EH (cell line): ENCODE measurements around the gene GALK1.
A peak's percentile ranks its signal among the peaks of the same experiment; 100 is the strongest.
"Not testable (repeated sequence)": the region's sequence is repeated elsewhere in the genome, so short reads cannot be mapped to it uniquely, and the experiment has no call there.

ENCODE experiments used
- DNase-seq: peaks from one replicate; pipeline ENCODE4 v3.0.0-alpha.2; 2015; ENCODE audit warnings: low read depth

The GALK1 gene

DNA sequence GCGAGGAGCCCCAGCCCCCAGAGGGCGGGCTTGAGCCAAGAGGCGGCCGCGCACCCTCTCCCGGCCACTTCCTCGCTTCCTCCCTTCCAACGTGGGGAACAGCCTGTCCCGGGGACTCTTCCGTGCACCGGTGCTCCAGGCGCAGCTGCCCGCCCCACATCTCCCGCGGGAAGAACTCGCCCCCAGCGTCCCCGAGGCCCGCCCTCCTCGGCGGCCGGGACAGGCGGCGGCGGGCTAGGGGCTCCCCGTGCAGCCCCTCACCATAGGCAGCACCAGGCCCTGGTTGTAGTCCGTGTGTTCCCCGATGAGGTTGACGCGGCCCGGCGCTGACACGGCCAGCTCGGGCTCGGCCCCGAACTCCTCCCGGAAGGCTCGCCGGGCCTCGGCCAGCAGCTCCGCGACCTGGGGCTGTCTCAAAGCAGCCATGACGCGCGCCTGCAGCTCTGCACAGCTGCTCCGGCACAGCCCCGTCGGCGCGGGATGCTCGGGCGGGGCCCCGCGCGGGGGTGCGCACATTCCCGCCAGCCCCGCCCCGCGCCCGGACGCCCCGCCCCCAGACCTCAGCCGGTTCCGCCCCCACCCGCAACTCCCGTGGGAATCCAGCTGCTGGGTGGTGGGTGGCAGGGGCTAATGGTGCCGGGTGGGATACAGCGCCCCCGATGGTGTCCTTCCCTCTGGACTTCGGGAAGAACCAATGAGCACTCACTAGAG is at the start of gene GALK1:
TSS of gene GALK1 (minus strand) at position 482 of the 711 bp plus-strand sequence. CDS start at position 426, 56 bp downstream.
- DNase-seq, result peak; percentile 75

DNA sequence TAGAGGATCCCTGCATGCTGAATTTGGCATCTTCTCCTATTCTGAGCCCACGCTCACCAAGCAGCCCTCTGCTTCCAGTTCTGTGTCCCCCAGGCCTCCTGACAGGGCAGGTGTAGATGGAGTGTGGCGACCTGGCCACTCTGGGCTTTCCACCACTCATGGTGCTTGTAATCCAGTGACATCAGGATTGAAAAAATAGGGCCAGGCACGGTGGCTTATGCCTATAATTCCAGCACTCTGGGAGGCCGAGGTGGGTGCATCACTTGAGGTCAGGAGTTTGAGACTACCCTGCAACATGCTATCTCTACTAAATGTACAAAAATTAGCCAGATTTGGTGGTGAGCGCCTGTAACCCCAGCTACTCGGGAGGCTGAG is 49.0 kb upstream of the GALK1 start:
- DNase-seq, result no peak

DNA sequence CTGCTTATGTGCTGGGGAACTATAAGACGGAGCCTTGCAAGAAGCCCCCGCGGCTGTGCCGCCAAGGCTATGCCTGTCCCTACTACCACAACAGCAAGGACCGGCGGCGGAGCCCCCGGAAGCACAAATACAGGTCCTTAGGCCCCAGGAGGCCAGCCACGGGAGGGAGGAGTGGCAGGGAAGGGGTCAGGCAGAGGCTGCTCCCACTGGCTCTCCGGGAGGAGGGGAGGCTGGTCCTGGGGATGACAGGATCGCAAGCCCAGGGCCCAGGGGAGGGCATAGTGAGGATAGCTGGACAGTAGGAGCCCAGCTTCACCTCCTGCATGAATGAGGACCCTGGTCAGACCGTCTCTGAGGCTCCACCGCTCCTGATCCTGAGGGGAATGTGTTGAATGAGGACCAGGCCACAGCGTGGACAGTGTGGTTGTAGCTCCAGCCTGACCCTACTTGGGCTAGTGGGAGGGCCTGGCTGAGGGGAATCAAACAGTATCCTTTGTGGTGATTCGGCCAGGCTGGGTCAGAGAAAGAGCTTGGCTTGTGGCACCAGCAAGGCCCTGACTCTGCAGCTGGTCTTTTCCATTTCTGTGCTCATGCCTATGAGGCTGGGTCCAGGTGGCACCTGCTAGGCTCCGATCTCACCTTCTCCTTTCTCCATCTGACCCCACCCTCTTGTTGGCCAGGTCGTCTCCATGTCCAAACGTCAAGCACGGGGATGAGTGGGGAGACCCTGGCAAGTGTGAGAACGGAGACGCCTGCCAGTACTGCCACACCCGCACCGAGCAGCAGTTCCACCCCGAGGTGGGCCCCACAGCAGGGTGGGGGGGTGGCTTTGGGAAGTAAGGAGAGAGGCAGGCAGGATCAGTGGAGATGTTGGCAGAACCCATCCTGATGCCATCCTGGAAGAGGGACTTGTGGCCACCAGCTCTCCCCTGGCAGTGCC is 48.4 kb upstream of the GALK1 start:
- DNase-seq, result no peak

DNA sequence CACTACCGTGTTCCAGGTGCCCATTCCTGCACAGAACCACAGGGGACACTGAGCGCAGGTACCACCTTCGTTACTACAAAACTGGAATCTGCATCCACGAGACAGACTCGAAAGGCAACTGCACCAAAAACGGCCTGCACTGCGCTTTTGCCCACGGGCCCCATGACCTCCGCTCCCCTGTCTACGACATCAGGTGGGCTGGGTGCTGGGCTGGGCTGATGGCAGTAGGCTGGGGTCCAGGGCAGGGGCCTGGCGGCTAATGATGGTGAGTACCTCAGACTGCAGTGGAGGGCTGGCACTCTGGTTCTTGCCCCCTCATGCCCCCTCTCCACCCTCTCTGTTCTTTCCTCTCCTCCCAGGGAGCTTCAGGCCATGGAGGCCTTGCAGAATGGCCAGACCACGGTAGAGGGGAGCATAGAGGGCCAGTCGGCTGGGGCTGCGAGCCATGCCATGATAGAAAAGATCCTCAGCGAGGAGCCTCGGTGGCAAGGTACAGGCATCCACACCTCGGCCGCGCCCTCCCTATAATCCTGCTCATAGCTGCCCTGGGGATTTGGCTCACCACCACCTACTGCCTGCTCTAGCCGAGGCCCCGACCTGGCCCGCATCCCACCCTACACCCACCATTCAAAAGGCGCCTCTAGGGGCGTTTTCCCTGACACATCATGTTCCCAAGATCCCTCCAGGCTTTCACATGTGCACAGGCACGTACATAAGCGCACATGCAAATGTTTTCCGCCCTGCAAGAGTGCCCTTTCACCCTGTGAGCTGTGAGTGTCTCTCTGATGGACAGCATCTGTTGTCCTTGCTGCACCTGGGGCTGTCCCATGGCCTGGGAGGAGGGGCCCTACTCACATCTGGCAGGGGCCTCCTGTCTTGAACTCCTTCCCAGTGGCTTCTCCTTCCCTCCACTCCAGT is 47.4 kb upstream of the GALK1 start:
- DNase-seq, result no peak

DNA sequence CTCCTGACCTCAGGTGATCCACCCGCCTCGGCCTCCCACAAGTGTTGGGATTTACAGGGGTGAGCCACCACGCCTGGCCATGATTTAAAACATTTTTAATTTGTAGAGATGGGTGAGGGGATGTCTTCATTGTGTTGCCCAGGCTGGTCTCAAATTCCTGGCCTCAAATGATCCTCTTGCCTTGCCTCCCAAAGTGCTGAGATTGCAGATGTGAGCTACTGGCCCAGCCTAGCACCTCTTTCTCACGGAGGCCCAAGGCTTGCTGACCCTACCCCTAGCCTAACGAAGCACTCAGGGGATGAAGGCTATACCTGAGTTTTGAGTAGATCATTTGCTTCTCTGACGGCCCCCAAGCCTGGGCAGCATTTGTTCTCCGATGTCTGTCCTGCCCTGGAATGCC is 46.2 kb upstream of the GALK1 start:
- no peak for DNase-seq

DNA sequence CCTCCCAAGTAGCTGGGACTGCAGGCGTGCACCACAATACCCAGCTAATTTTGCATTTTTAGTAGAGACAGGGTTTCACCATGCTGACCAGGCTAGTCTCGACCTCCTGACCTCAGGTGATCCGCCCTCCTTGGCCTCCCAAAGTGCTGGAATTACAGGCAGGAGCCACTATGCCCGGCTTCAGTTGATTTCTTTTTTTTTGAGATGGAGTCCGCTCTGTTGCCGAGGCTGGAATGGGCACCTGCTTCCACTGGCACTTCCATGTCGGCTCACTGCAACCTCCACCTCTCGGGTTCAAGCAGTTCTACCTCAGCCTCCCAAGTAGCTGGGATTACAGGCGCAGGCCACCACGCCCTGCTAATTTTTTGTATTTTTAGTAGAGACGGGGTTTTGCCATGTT is 45.8 kb upstream of the GALK1 start:
- not testable (repeated sequence) for DNase-seq

DNA sequence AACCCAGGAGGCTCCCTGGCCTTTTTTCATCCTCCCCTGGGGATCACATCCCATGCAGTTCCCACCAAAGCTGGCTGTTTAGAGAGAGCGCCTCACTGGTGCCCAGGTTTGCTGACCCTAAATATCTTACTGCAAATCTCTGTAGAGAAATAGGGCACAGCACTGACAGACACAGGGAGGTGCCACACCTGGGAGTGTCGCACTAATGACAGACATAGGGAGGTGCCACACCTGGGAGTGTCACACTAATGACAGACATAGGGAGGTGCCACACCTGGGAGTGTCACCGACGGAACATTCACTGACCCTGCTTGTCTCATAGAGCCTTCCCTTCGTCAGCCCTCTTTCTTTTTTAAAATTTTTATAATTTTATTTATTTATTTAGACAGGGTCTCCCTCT is 45.2 kb upstream of the GALK1 start:
- DNase-seq, result no peak

DNA sequence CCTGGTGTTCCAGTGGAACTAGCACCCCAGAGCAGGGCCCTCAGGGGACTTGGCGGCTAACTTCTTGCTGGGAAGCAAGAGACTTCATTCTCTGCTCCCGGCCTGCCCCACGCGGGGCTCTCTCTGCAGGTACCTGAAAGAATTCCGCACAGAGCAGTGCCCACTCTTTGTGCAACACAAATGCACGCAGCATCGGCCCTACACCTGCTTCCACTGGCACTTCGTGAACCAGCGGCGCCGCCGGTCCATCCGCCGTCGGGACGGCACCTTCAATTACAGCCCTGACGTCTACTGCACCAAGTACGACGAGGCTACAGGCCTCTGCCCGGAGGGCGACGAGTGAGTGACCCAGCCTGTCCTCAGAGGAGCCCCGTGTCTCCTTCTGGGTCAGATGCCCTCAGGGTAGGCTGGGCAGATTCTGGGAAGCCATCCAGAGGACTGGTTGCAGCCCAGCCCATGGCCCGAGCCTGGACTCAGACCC is 44.7 kb upstream of the GALK1 start:
- DNase-seq, result no peak

DNA sequence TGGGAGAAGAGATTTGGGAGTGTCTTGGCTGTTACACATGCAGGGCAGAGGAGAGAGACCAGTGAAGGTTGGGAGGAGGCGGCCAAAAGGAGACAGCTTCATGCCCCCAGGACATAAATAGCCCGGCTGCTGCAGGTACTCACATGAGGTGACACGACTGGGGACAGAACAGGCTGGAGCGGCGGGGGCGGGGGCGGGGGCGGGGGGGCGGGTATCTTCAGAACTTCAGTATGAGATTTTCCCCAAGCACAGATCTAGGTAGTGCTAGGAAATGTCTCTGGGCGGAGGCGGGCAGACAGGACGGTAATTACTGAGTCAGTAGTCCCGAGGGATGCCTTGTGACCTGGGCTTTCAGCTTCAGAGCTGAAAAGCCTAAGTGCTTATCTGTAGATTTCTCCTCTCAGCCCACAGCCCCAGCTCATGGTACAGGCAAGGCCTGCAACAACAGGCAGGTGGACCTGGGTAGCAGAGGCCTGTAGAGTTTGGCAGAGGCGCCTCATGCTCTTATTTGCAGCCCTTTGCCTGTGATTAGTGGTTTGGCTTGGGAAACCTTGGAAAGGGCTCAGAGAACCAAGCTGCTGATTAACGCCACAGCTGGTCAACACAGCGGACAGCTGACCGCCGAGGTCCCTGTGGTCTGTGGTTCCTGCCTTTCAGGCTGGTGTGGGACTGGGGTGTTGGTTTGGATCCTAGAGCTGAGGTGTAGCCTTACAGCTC is 44.1 kb upstream of the GALK1 start:
- no peak for DNase-seq

DNA sequence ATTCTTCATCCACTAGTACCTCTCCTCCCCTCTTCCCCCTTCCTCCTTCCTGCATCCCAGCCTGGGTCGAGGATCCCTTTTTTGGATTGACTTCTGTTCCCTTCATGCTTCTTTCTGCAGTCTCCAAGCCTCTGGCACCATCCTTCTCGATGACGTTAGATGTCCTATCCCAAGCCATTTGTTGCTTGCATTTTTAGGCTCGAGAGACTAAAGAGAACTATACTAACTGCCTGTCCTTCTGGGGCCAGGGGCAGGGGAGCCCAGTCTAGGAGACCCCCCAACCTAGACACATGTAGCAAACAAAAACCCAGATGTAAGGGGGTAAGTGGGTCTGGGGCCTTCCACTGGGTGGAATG is 43.5 kb upstream of the GALK1 start:
- DNase-seq, result no peak

DNA sequence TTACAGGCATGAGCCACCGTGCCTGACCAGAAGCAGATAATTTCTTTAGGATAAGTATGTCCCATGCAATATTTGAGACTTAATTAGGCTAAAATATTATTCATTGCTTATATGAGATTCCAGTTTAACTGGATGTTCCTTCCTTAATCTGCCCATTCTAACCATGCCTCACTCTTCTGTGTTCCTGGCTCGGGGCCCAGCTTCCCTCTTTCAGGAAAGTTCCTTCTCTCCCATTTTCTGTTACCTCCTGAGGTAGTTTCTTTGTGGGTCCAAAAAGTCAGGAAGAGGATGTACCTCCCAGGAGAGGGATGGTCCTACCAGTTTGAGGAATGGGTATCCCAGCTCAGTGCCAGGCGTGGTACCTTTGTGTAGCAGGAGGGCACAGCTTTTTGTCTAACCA is 42.9 kb upstream of the GALK1 start:
- DNase-seq, result no peak

DNA sequence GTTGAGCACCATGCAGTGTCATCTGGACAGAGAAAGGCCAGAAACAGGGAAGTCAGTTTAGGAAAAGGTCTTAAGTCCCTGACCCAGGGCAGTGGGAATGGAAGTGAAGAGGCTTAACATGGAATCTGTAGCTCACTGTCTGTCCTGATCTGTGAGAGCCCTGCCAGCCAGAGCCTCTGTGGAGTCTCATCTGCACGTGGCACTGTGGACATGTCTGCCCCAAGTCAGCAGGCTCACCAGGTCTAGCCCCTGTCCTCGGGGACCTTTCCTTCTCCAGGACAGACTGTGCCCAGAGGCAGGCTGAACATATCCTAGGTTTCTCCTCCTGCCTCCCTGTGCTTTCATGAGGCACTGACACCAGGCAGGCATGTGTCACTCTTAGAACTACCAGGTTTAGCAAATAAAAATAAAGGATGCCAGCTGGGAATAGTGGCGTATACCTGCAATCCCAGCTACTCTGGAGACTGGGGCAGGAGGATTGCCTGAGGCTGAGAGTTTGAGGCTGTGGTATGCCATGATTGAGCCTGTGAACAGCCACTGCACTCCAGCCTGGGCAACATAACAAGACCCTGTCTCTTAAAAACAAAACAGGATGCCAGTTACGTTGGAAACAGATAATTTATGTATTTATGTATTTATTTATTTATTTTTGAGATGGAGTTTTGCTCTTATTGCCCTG is 42.0 kb upstream of the GALK1 start:
- no peak for DNase-seq

DNA sequence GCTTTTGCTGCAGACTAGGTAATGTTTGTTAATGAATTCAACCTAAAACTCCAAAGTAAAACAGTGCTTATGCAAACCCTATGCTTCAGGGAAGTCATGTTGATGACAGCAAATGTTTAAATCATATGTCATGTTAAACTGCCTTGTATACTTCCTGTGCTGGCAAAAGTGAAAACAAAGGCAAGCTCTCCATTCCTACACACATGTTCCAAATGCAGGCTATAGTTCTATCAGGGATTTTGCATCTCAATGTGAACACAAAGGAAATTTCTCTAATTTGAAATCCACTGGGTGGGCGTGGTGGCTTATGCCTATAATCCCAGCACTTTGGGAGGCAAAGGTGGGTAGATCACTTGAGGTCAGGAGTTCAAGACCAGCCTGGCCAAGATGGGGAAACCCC is 38.9 kb upstream of the GALK1 start:
- no peak for DNase-seq

DNA sequence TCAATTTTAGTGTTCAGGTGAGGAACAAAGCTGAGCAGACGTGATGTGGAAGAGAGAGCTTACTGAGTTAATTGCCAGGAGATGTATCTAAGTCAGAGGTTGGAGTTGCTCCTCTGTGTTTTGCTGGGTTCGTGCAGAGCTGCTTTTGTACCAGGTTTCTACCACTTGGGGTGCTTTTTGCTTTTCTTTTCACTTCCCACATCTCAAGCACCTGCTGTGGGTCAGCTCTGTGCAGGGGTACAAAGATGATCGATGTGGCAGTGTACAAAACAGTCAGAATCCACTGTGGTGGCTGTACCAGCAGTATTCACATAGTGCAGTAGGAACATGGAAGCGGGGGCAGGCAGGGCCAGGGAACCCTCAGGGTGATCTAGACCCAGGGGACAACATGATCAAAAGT is 34.4 kb upstream of the GALK1 start:
- DNase-seq, result no peak

DNA sequence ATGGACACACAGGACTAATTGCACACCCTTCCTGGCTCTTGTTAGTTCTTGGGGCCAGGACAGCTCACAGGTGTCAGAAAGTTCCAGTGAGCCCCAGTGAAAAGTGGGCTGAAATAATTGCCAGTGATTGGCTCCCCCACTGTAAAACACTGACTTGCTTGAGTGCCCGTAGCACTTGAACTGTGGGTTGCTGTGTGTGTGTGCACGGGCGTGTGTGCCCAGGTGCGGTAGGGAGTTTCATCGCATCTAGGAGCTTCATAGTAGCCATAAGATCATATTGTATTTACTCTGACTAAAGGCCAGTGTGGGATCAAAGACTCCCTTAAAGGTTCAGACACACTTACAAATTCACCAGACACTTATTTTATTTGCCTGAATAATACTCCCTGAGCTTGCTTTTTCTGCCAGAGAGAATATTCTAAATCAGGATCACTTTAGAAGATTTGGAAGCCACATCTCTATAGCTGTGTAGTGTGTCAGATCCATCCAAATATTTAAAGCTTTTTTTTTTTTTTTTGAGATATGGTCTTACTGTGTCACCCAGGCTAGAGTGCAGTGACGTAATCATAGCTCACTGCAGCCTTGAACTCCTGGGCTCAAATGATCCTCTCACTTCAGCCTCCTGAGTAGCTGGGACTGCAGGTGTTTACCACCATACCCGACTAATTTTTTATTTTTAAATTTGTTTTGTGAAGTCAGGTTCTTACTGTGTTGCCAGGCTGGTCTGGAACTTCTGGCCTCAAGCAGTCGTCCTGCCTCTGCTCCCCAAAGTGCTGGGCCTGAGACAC is 31.0 kb upstream of the GALK1 start:
- no peak for DNase-seq

DNA sequence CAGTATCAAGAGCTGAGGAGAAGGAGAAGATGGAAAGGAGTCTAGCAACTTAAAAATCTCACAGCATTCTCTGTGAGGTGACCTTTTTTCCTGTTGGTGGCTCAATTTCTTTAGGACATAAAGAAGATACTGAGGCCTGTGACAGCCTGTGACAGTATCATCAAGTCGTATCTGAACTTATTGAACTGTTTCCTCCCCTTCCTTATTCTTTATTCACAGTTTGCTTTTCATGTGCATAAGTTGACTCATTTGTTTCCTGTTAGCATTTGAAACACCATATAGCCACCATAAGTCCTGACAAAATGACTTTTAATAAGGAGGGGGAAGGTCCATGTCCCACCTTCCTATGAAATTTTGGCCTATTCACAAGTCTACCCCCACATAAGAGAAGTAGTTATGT is 28.5 kb upstream of the GALK1 start:
- DNase-seq, result no peak

DNA sequence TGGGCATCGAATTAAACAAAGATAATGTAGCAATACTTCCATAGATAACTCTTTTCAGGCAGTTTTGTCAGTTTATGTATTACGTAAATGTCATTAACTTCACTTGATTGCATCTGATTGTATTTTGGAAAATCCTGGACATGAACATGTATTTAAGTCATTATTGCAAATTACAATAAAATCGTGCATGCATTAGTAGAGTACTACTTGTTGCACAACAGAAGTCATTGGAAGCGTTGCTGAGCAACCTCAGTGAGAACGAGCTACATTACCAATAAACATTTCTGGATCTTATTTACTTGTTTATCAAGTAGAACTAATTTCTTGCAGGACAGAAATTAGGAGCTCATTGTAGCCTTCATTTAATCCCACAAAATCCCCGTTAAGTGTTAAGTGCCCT is 26.3 kb upstream of the GALK1 start:
- DNase-seq, result no peak

DNA sequence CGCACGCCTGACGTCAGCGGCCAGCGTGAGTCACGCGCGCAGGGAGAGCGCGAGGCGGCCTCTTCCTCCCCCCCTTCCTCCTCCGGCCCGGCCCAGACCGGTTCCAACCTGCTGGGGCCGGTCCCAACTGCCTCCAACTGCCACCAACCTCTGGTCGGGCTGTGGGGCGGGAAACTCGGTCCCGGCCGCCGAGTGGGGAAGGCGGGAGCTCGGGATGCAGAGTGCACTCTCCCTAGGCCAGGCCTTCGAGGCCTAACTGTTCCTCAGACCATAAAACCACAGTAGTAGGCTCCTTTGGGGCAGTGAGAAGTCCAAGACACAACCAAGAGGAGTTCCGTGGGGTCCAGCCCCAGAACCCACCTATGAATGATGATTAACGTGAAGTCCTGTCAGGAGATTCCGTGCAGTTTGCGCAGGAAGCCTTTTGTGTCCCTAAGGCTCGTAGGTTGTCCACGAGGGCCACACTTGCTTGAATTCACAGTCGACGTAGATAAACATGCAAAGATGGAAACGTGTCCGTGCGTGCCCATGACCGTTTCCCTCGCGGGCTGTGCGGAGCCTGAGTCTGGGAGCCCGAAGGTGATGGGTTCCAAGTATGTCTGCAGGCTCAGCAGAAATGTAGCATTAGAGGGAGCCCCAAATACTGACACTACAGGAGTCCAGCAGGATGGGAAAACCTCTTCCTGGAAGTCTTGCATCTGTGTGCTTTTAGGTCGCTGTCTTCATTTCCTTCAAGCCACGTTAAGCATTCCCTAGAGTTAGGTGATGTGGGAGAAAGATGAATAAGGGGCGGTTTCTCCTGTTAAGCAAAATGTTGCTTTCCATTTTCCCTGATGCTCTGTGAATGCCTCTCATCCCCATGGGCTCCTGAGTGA is 20.3 kb upstream of the GALK1 start:
- DNase-seq, result peak; percentile 89

DNA sequence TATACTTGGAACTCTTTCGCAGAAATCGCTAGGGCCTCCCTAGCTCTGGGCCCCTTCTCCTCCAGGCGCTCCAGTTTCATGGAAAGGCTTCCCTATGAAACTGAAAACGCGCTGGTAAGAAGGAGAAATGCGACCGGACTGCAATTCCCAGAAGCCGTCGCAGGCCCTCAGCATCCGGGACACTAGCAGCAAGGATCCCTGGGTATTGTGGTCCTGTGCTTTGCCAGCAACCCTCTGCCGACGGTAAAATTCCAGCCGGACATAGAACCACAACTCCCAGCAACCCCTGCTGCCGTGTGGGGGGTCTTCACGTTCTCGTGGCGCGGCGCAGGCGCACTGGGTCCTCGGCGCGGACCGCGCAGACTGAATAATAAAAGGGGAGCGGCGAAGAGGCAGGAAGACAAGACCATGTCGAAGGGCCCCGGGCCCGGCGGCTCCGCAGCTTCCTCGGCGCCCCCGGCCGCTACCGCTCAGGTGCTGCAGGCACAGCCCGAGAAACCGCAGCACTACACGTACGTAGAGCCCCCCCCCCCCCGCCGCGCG is 19.6 kb upstream of the GALK1 start, which contains the start of gene UNK:
TSS of gene UNK (plus strand) at position 334 of the 543 bp plus-strand sequence. CDS start at position 409, 75 bp downstream.
- peak; percentile 100 for DNase-seq
